DND-41 (cell line): ENCODE data around the gene TAF8.

Source experiments
- ATAC-seq: fragments of 200-7000 bp; cut with Tn5 transposase; 3 replicates; pipeline ENCODE4 v1.9.1; 2021; ENCODE audit warnings: low read depth; ENCODE audit not compliant: insufficient read depth
- DNase-seq: peaks from one replicate; pipeline ENCODE4 v3.0.0-alpha.2; 2020
- H2AFZ ChIP-seq: 2 replicates; pipeline ENCODE4 v1.6.0; 2012; ENCODE audit warnings: low read depth, low read length
- H3K27ac ChIP-seq: 2 replicates; pipeline ENCODE4 v1.5.1; 2012; ENCODE audit warnings: low read length, inconsistent platforms
- H3K27me3 ChIP-seq: fragments of 200-600 bp; sonication (generic); 2 replicates; pipeline ENCODE4 v1.6.0; 2012; ENCODE audit warnings: low read length, mild to moderate bottlenecking, inconsistent platforms; ENCODE audit not compliant: insufficient read depth, poor library complexity
- H3K36me3 ChIP-seq: 2 replicates; pipeline ENCODE4 v1.5.1; 2012; ENCODE audit warnings: low read length, inconsistent platforms; ENCODE audit not compliant: insufficient read depth
- H3K4me1 ChIP-seq: 2 replicates; pipeline ENCODE4 v1.5.1; 2012; ENCODE audit warnings: mild to moderate bottlenecking, low read length; ENCODE audit not compliant: insufficient read depth
- H3K4me2 ChIP-seq: 2 replicates; pipeline ENCODE4 v1.6.0; 2012; ENCODE audit warnings: mild to moderate bottlenecking, moderate library complexity, low read length, inconsistent platforms; ENCODE audit not compliant: insufficient read depth
- H3K4me3 ChIP-seq, 2 experiments: fragments of 200-600 bp in 1 of 2; shearing (Covaris generic) in 1 of 2; 2 replicates each; pipeline ENCODE4 v1.5.1; 2012 to 2016; ENCODE audit warnings: inconsistent platforms in 2 of 2, low read length in 2 of 2, mild to moderate bottlenecking in 2 of 2, low read depth in 1 of 2, moderate library complexity in 1 of 2
- H3K79me2 ChIP-seq: 2 replicates; pipeline ENCODE4 v1.6.0; 2012; ENCODE audit warnings: low read length, inconsistent platforms; ENCODE audit not compliant: insufficient read depth
- H3K9ac ChIP-seq: 2 replicates; pipeline ENCODE4 v1.6.0; 2012; ENCODE audit warnings: low read depth, mild to moderate bottlenecking, inconsistent platforms, low read length, moderate library complexity
- H3K9me3 ChIP-seq: 2 replicates; pipeline ENCODE4 v1.5.1; 2012; ENCODE audit warnings: low read length, moderate library complexity, mild to moderate bottlenecking, inconsistent platforms; ENCODE audit not compliant: insufficient read depth, severe bottlenecking
- H4K20me1 ChIP-seq: 2 replicates; pipeline ENCODE4 v1.6.0; 2012; ENCODE audit warnings: low read length; ENCODE audit not compliant: insufficient read depth
- EZH2 ChIP-seq: IDR thresholded peaks from 3 replicates; pipeline ENCODE4 v1.6.1; 2012; ENCODE audit warnings: borderline replicate concordance, low read depth, mild to moderate bottlenecking, moderate library complexity, low read length, inconsistent platforms; ENCODE audit not compliant: severe bottlenecking
- TF ChIP-seq, protein P1 (sequence below): IDR thresholded peaks from 2 replicates; pipeline ENCODE4 v1.5.1; 2012; ENCODE audit warnings: borderline replicate concordance, low read length, moderate library complexity, mild to moderate bottlenecking; ENCODE audit not compliant: poor library complexity, severe bottlenecking; ENCODE audit errors: extremely low read depth

TAF8 gene

DNA sequence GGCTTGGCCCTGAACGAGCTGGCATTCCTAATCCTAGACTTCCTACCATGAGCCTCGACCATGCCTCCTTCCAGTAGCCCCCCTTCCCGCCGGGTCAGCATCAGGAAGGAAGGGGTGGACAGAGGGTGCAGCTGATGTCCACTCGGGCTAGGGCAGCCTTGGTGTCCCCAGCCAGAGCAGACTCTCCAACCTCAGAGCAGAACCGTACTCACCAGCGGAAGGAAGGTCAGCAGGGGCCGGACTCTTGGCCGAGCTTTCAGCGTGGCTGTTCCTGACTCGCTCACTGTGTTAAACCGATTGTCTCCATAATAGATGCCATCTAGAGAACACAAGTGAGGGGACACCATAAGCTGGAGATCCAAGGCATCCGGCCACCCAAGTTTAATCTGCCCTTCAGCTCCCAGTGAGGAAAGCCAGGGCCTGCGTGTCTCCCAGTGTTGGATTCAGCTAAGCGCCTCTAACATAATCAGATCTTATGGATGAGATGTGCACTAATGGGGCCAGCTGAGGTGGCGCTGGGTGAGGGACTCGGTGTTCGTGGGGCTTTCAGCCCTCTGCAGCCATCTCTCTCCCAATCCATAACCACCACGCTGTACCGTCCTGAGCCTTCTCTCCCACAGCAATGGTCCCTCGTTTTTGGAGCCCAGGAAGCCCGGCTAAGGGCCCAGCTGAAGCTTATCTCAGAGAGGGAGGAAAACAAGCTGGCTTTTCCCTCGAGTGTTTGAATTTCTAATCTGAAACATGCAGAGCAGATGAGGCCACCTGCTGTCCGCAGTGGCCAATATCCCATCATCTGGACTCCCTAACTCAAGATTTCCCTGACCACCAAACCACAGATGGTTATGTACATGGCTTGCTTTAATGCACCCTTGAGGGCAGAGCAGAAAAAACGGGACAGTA is 78.4 kb downstream of the TAF8 start:
- Histone ChIP-seq H3K9ac (no peak overlapping the region), H3K36me3 (no peaks in the 10 kb centered on the region), H3K4me1 (no peaks in the 10 kb centered on the region), H3K27ac (no peak overlapping the region), H3K27me3 (no peaks in the 10 kb centered on the region), H3K4me2 (no peak overlapping the region), H3K9me3 (no peaks in the 10 kb centered on the region), H4K20me1 (no peaks in the 10 kb centered on the region), H3K4me3 (no peak overlapping the region), H2AFZ (no peak overlapping the region), H3K79me2 (no peaks in the 10 kb centered on the region)
- no peak for TF ChIP-seq EZH2
- TF ChIP-seq, protein P1, sequence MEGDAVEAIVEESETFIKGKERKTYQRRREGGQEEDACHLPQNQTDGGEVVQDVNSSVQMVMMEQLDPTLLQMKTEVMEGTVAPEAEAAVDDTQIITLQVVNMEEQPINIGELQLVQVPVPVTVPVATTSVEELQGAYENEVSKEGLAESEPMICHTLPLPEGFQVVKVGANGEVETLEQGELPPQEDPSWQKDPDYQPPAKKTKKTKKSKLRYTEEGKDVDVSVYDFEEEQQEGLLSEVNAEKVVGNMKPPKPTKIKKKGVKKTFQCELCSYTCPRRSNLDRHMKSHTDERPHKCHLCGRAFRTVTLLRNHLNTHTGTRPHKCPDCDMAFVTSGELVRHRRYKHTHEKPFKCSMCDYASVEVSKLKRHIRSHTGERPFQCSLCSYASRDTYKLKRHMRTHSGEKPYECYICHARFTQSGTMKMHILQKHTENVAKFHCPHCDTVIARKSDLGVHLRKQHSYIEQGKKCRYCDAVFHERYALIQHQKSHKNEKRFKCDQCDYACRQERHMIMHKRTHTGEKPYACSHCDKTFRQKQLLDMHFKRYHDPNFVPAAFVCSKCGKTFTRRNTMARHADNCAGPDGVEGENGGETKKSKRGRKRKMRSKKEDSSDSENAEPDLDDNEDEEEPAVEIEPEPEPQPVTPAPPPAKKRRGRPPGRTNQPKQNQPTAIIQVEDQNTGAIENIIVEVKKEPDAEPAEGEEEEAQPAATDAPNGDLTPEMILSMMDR, result no peak
- no peak for ATAC-seq
- DNase-seq, result no peak

DNA sequence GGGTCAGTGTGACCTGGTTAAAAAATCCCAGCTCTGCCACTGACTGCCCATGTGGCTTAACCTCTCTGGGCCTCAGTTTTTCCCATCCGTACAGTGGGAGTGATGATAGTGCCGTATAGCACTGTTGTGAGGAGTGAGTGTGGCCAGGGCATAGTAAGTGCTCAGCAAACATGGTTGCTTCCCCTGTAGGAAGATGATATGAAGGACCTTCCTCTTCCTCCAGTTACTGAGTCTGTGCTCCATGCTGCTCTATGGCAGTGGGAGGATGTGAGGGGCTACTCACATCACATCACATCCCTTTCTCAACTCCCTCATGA is 79.0 kb downstream of the TAF8 start:
- Histone ChIP-seq H4K20me1 (no peaks in the 10 kb centered on the region), H3K79me2 (no peaks in the 10 kb centered on the region), H3K9ac (no peak overlapping the region), H3K4me3 (no peak overlapping the region), H3K27me3 (no peaks in the 10 kb centered on the region), H3K27ac (no peak overlapping the region), H3K4me1 (no peaks in the 10 kb centered on the region), H2AFZ (no peak overlapping the region), H3K36me3 (no peaks in the 10 kb centered on the region), H3K4me2 (no peak overlapping the region), H3K9me3 (no peaks in the 10 kb centered on the region)
- TF ChIP-seq EZH2, result no peak
- TF ChIP-seq, protein P1, result no peak
- DNase-seq, result no peak
- ATAC-seq, result no peak

GRCh38 chr6:42131531-42131930 is 81.2 kb downstream of the TAF8 start:
- Histone ChIP-seq H3K4me1 (no peaks in the 10 kb centered on the region), H4K20me1 (no peaks in the 10 kb centered on the region), H3K79me2 (no peaks in the 10 kb centered on the region), H3K9me3 (no peaks in the 10 kb centered on the region), H3K4me3 (no peak overlapping the region), H3K27me3 (no peaks in the 10 kb centered on the region), H3K27ac (no peak overlapping the region), H3K4me2 (no peak overlapping the region), H2AFZ (no peak overlapping the region), H3K36me3 (no peaks in the 10 kb centered on the region), H3K9ac (no peak overlapping the region)
- ATAC-seq, result no peak
- no peak for DNase-seq
- TF ChIP-seq, protein P1, result no peak
- TF ChIP-seq EZH2, result no peak
